ENCODE results near the gene AP5S1.
A peak's percentile ranks its signal among the peaks of the same experiment; 100 is the strongest.
"Not testable (repeated sequence)": the region's sequence is repeated elsewhere in the genome, so short reads cannot be mapped to it uniquely, and the experiment has no call there.

AP5S1 gene

DNA sequence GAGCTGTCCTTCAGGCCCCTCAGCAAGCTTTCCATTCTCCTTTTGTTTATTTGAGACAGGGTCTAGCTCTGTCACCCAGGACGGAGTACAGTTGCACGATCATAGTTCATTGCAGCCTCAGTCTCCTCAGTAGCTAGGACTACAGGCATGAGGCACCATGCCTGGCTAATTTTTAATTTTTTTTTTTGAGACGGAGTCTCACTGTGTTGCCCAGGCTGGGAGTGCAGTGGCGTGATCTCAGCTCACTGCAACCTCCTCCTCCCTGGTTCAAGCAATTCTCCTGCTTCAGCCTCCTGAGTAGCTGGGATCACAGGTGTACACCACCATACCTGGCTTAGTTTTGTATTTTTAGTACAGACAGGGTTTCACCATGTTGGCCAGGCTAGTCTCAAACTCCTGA lies 31.1 kb upstream of the AP5S1 start:
- DNase-seq (ENCODE audit: extremely low read depth in 1 of 2, low read depth in 1 of 2), result not testable (repeated sequence)

DNA sequence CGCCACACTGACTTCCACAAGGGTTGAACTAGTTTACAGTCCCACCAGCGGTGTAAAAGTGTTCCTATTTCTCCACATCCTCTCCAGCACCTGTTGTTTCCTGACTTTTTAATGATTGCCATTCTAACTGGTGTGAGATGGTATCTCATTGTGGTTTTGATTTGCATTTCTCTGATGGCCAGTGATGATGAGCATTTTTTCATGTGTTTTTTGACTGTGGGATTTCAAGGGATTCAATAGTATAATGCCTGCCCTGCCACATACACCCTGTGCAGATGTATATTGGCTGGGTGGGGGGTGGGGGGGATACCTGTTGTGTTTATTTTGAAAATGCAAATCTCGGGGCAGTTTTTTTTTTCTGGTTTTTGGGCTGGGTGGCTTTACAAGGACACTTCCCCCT lies 26.2 kb upstream of the AP5S1 start:
- not testable (repeated sequence) for DNase-seq (ENCODE audit: extremely low read depth in 1 of 2, low read depth in 1 of 2)

- DNase-seq (ENCODE audit: extremely low read depth in 1 of 2, low read depth in 1 of 2), result no peak
Measured at GRCh38 chr20:3794701-3795420, 25.5 kb upstream of the AP5S1 start.

- peak; percentile 73 to 87 for DNase-seq (ENCODE audit: extremely low read depth in 1 of 2, low read depth in 1 of 2)
Measured at GRCh38 chr20:3795511-3796468, 24.6 kb upstream of the AP5S1 start, which contains the start of gene CDC25B. CDC25B (plus strand) TSS chr20:3796310; CDS start chr20:3796532, 222 bp downstream.

- no peak for DNase-seq (ENCODE audit: extremely low read depth in 1 of 2, low read depth in 1 of 2)
Measured at GRCh38 chr20:3796477-3797225, 23.7 kb upstream of the AP5S1 start.

GRCh38 chr20:3797226-3797545 lies 23.2 kb upstream of the AP5S1 start:
- no peak for DNase-seq (ENCODE audit: extremely low read depth in 1 of 2, low read depth in 1 of 2)

DNA sequence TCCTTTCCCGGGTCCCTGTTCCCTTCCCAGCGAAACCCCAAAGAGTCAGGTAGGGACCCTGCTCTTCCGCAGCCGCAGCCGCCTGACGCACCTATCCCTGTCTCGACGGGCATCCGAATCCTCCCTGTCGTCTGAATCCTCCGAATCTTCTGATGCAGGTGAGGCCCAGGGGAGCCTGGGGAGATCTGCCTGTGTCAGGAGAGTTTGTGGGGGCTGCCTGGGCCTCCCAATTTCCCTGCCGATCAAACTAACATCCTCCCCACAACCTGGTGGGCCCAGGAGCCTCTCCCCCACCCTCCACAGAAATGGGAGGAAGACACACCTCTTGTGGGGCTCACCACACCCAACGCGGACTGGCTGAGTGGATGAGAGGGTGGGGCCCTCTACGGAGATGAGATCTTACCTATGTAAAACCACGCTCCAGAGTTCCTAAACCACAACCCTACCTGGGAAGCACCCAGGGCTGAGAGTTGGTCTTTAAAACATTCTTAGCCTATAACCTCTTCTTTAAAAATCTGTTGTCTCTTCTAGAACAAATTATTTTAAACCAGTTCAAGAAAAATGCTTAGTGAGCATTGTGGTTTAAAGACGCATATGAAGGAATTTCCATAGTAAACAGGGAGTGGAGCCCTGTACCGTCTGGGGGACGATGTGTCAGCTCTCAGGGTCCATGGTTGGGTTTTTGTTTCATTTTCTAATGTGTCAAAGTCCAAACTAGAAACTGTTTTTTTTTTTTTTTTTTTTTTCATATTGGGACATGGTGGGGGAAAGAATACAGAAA lies 22.6 kb upstream of the AP5S1 start:
- no peak for DNase-seq (ENCODE audit: extremely low read depth in 1 of 2, low read depth in 1 of 2)

DNA sequence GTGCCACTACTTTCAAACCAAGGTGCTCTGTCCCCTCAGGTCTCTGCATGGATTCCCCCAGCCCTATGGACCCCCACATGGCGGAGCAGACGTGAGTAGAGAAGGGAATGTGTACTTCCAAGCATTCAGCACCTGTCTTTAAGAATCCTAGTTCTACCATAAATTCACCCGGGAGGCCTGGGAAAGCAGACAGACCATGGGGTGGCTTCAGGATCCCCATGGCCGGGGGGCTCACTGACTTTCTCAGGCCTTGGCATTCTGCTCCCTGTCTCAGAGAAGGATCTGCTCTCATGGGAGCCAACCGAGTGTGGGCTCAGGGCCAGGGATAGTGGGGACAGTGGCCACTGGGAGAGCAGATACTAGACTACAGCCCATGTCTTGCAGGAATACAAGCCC lies 22.0 kb upstream of the AP5S1 start:
- DNase-seq (ENCODE audit: extremely low read depth in 1 of 2, low read depth in 1 of 2), result no peak

DNA sequence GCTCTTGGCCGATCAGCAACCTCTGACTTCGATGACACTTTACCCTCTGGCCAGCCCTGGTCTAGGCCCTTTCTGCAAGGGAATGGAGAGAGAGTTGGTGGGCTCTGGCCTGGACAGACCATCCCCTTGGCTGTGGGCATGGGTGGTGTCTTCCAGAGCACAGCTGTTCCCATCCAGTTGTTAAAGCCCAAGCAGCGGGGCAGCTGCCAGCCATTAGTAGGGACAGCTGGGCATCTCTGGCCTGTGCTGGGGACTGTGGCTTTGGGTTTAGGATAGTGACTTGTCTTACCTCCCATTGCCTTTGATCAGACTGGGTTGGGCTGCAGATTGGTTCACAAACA lies 21.5 kb upstream of the AP5S1 start:
- DNase-seq (ENCODE audit: extremely low read depth in 1 of 2, low read depth in 1 of 2), result no peak

DNA sequence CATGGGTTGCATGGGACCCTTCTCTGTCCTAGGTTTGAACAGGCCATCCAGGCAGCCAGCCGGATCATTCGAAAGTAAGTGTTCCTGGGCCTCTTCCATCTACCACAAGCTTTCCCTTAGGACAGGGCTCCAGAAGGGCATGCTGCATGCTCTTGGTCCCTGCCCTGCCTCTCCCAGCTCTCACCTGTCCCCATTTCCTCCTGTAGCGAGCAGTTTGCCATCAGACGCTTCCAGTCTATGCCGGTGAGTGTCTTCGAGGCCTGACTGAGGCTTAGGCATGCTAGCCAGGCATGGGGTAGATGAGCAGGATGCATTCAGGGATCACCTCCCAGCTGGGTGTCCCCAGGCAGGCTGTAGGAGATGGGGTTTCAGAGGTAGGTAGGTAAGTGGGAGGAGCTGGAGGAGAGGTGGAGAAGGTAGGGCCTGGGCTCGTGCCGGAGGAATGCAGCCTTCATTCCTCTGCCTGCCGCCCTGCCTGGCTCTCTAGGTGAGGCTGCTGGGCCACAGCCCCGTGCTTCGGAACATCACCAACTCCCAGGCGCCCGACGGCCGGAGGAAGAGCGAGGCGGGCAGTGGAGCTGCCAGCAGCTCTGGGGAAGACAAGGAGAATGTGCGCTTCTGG lies 20.0 kb upstream of the AP5S1 start:
- DNase-seq (ENCODE audit: extremely low read depth in 1 of 2, low read depth in 1 of 2), result no peak

DNA sequence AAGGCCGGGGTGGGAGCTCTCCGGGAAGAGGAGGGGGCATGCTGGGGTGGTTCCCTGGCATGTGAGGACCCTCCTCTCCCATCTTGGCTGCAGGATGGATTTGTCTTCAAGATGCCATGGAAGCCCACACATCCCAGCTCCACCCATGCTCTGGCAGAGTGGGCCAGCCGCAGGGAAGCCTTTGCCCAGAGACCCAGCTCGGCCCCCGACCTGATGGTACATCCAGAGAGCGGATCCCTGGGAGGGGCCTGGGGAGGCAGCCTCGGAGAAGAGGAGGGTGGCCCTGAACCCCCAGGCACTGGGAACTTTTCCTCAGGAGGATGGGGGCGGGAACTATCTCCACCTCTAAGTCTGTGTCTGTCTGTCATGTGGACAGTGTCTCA lies 19.5 kb upstream of the AP5S1 start:
- DNase-seq (ENCODE audit: extremely low read depth in 1 of 2, low read depth in 1 of 2), result no peak

GRCh38 chr20:3801299-3801698 lies 19.0 kb upstream of the AP5S1 start:
- no peak for DNase-seq (ENCODE audit: extremely low read depth in 1 of 2, low read depth in 1 of 2)

DNA sequence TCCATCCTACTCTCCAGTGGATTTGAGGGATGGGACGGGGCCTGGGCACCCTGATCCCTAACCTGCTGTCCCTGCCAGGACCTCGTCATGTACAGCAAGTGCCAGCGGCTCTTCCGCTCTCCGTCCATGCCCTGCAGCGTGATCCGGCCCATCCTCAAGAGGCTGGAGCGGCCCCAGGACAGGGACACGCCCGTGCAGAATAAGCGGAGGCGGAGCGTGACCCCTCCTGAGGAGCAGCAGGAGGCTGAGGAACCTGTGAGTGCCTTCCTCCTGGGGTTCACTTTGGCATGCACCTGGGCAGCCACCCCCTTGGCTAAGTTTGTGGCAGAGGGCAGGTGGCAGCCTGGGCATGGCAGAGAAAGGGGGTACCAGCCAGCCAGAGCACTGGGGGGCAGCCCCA lies 18.5 kb upstream of the AP5S1 start:
- DNase-seq (ENCODE audit: extremely low read depth in 1 of 2, low read depth in 1 of 2), result no peak

DNA sequence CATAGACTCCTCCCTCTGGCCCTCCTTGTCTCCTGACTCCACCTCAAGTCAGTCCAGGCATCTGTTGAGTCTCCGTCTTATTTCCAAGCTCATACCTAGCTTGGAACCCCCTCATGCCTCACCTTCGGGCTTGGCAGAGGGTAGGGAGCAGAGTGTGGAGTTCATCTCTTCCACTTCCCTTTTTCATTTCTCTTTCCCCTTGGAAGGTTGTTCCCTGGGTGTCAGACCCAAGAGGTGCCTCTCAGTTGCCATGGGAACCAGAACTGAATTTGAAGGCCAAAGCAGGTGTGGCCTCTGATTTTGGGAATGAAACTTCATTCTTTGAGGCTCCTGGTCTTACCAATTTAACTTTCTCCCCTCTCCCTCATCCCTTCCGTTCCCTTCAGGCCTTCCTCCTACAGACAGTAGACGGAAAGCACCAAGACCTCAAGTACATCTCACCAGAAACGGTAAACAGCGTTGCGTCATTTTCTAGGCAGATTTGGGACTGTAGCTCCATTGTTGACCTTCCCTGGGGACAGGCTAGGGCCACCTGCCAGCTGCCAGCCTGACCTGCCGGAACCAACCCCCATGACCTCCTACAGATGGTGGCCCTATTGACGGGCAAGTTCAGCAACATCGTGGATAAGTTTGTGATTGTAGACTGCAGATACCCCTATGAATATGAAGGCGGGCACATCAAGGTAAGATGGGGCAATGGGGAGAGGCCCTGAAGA lies 17.7 kb upstream of the AP5S1 start:
- DNase-seq (ENCODE audit: extremely low read depth in 1 of 2, low read depth in 1 of 2), result no peak

GRCh38 chr20:3803289-3803688 lies 17.1 kb upstream of the AP5S1 start:
- no peak for DNase-seq (ENCODE audit: extremely low read depth in 1 of 2, low read depth in 1 of 2)

GRCh38 chr20:3803854-3804253 lies 16.5 kb upstream of the AP5S1 start:
- no peak for DNase-seq (ENCODE audit: extremely low read depth in 1 of 2, low read depth in 1 of 2)

DNA sequence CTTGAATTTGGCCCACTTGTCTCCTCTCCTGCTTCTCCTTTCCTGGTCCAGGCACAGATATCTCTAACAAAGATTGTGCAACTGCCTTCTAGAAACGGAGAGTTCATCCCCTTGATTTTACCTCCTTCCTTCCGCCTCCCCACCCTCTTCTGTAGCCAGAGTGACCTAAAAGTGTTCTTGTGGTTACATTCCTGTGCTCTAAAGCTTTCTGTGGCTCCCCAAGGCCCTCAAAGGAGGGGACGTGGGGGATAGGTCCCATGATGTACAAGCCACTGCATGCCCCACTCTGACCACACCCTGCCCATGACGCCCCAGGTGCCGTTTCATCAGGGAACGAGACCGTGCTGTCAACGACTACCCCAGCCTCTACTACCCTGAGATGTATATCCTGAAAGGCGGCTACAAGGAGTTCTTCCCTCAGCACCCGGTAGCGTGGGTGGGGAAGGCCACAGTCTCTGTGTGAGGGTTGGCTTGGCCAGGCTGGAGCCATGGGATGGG lies 16.0 kb upstream of the AP5S1 start:
- DNase-seq (ENCODE audit: extremely low read depth in 1 of 2, low read depth in 1 of 2), result no peak

- no peak for DNase-seq (ENCODE audit: extremely low read depth in 1 of 2, low read depth in 1 of 2)
Measured at GRCh38 chr20:3804781-3805180, 15.6 kb upstream of the AP5S1 start.

GRCh38 chr20:3808544-3808943 lies 11.8 kb upstream of the AP5S1 start:
- no peak for DNase-seq (ENCODE audit: extremely low read depth in 1 of 2, low read depth in 1 of 2)
